Thoracic aorta endothelial cell (primary cell): ENCODE measurements around the gene SREBF2. TPM values are rescaled to one million over a fixed set of nuclear protein-coding genes. Genes with fewer than 3 reads are reported as not detected.

ENCODE experiments used
- small RNA-seq: library from RNA; depleted of rRNA; stranded (forward); fragments of <200 nt; gene quantifications from one replicate; pipeline ENCODE3, GENCODE V24; 2012
- total RNA-seq: library from RNA; depleted of rRNA; stranded (reverse); fragments of >200 nt; gene quantifications from 2 replicates; pipeline ENCODE4 v1.2.3, GENCODE V29; 2012

Gene SREBF2
- total RNA-seq: 83.4 and 113 TPM in 2 replicates

GRCh38 chr22:41832553-41833368 is at the start of gene SREBF2:
Gene SREBF2, plus strand, starts transcription at chr22:41833105. Its CDS starts 166 bp downstream, at chr22:41833271.

GRCh38 chr22:41800348-41801146 is 32.4 kb upstream of the SREBF2 start, which contains the start of gene CCDC134:
Gene CCDC134, plus strand, starts transcription at chr22:41800679. Its CDS starts 8,212 bp downstream, at chr22:41808891.

GRCh38 chr22:41915035-41915785 is 82.3 kb downstream of the SREBF2 start, which contains the start of gene SHISA8:
Gene SHISA8, minus strand, starts transcription at chr22:41915074. Its CDS starts 407 bp downstream, at chr22:41914667.

GRCh38 chr22:41946629-41947423 is 113.9 kb downstream of the SREBF2 start, which contains the start of gene CENPM:
Gene CENPM, minus strand, starts transcription at chr22:41947152. Its CDS starts 76 bp downstream, at chr22:41947076.

GRCh38 chr22:41951898-41952474 is 119.1 kb downstream of the SREBF2 start, which contains the start of gene SMIM45:
Gene SMIM45, plus strand, starts transcription at chr22:41952150.

Small RNA genes within 50 kb of the gene (small RNA-seq; reads per million reads assigned to genes)
- 4.1 reads per million, percentile 75 among the genes with 10 or more reads in this experiment for gene MIR33A

Other genes starting within 250 kb of the SREBF2 start
- 3.9 and 5.6 TPM in 2 replicates for gene PMM1, start 243.3 kb upstream of the SREBF2 start, total RNA-seq
- gene DESI1, start 212.1 kb upstream of the SREBF2 start, total RNA-seq: 43.0 and 53.8 TPM in 2 replicates
- gene XRCC6, start 211.8 kb upstream of the SREBF2 start, total RNA-seq: 406 and 442 TPM in 2 replicates
- 67.4 and 87.7 TPM in 2 replicates for gene SNU13, start 144.2 kb upstream of the SREBF2 start, total RNA-seq
- gene MEI1, start 133.6 kb upstream of the SREBF2 start, total RNA-seq: 1.4 and 4.3 TPM in 2 replicates
- gene CCDC134, start 32.4 kb upstream of the SREBF2 start, total RNA-seq: 7.6 and 7.7 TPM in 2 replicates
- not detected in 2 replicates for gene SHISA8, start 82.0 kb downstream of the SREBF2 start, total RNA-seq
- 0.13 and 0.14 TPM in 2 replicates for gene TNFRSF13C, start 93.7 kb downstream of the SREBF2 start, total RNA-seq
- gene CENPM, start 114.0 kb downstream of the SREBF2 start, total RNA-seq: 19.7 and 26.7 TPM in 2 replicates
- gene SEPTIN3, start 136.3 kb downstream of the SREBF2 start, total RNA-seq: 0.07 and 0.13 TPM in 2 replicates
- 0.22 TPM in 1 of 2 replicates, not detected in the other for gene WBP2NL, start 165.7 kb downstream of the SREBF2 start, total RNA-seq
- 37.0 and 52.3 TPM in 2 replicates for gene NAGA, start 237.7 kb downstream of the SREBF2 start, total RNA-seq
- 8.6 and 11.2 TPM in 2 replicates for gene PHETA2, start 241.1 kb downstream of the SREBF2 start, total RNA-seq
- gene SMDT1, start 246.6 kb downstream of the SREBF2 start, total RNA-seq: 7.0 and 11.7 TPM in 2 replicates